ENCODE results near the gene TYW5.

Gene TYW5

DNA sequence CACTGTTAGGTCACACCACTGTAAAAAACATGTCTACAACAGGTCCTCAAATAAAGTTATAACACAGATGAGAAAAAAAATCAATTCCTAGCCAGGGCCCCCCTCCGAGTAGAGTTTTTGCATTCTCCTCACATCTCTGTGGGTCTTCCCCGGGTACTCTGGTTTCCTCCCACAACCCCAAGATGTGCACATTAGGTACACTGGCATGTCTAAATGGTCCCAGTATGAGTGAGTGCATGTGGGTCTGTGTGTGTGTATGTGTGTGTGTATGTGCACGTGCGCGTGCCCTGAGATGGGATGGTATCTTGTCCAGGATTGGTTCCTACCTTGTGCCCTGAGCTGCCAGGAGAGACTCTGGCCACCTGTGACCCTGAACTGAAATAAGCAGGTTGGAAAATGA is 4.9 kb downstream of the TYW5 start:
- Histone ChIP-seq H3K27me3 (ENCODE audit: control insufficient read depth in 1 of 2, insufficient read depth in 1 of 2, low read length in 2 of 2) (no peaks in the 10 kb centered on the region), H3K14ac (ENCODE audit: low read length in 2 of 2) (no peak overlapping the region), H4K8ac (ENCODE audit: low read length) (no peak overlapping the region), H2AFZ (ENCODE audit: low read depth, low read length) (no peak overlapping the region), H3K4me3 (ENCODE audit: insufficient read depth in 1 of 2, low read depth in 1 of 2, low read length in 2 of 2) (no peak overlapping the region), H3K4ac (ENCODE audit: low read depth in 1 of 2, low read length in 2 of 2) (no peak overlapping the region), H3K9ac (ENCODE audit: low read length) (no peak overlapping the region), H3K23ac (ENCODE audit: low read length in 2 of 2) (no peak overlapping the region), H3K27ac (ENCODE audit: low read length, poor library complexity, severe bottlenecking) (no peak overlapping the region), H3K9me3 (ENCODE audit: control insufficient read depth, low read length) (no peaks in the 10 kb centered on the region), H2BK5ac (ENCODE audit: low read depth, low read length, poor library complexity, severe bottlenecking) (no peak overlapping the region), H3K18ac (ENCODE audit: low read depth in 1 of 2, low read length in 2 of 2) (no peak overlapping the region), H2BK120ac (ENCODE audit: low read depth, low read length) (no peak overlapping the region), H2AK5ac (ENCODE audit: low read length, severe bottlenecking) (no peak overlapping the region), H2BK15ac (ENCODE audit: low read depth, poor library complexity, severe bottlenecking) (no peak overlapping the region), H3K4me1 (ENCODE audit: control insufficient read depth, insufficient read depth, low read depth, low read length) (peaks cover 5% of the 10 kb centered on the region), H3K79me1 (replicated peaks; ENCODE audit: low read length, poor library complexity, severe bottlenecking) (peaks cover 13% of the 10 kb centered on the region), H2BK12ac (ENCODE audit: low read length in 2 of 2) (no peak overlapping the region), H3K36me3 (ENCODE audit: control insufficient read depth in 1 of 2, insufficient read depth in 2 of 2, low read depth in 1 of 2, low read length in 2 of 2) (peaks cover 8 to 47% of the 10 kb centered on the region in 2 experiments), H3K4me2 (ENCODE audit: low read length, poor library complexity, severe bottlenecking) (no peak overlapping the region), H4K91ac (ENCODE audit: low read length) (no peak overlapping the region)
- no peak for DNase-seq
- 98% methylated on average over 4 of the region's 5 CpGs for WGBS

DNA sequence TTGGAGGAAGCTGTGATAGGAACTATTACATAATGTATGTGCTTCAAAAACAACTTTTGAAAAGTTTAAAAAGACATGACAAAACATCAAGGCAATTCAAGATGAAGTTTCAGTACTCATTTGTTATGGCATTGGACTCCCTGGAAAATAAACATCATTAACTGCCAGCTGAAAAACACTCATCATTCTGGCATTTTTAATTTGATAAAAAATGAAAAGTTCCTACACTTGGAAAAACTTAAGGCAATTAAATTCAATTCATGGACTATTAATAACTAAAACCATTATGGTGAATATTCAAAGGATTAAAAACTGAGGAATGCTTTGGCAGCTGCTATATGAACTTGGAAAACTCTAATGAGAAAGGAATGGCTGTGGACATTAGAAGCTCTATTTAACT is 8.5 kb downstream of the TYW5 start:
- H3K79me1 ChIP-seq (replicated peaks; ENCODE audit: low read length, poor library complexity, severe bottlenecking), result peaks cover 17% of the 10 kb centered on the region
- H3K27ac ChIP-seq (ENCODE audit: low read length, poor library complexity, severe bottlenecking), result no peak overlapping the region
- no peak overlapping the region for H3K18ac ChIP-seq (ENCODE audit: low read depth in 1 of 2, low read length in 2 of 2)
- H3K36me3 ChIP-seq (ENCODE audit: control insufficient read depth in 1 of 2, insufficient read depth in 2 of 2, low read depth in 1 of 2, low read length in 2 of 2), result peaks cover 11 to 74% of the 10 kb centered on the region in 2 experiments
- no peaks in the 10 kb centered on the region for H3K27me3 ChIP-seq (ENCODE audit: control insufficient read depth in 1 of 2, insufficient read depth in 1 of 2, low read length in 2 of 2)
- H3K4me3 ChIP-seq (ENCODE audit: insufficient read depth in 1 of 2, low read depth in 1 of 2, low read length in 2 of 2), result no peak overlapping the region
- DNase-seq, result no peak
- H2AK5ac ChIP-seq (ENCODE audit: low read length, severe bottlenecking), result no peak overlapping the region
- no peak overlapping the region for H3K23ac ChIP-seq (ENCODE audit: low read length in 2 of 2)
- no peak overlapping the region for H2BK12ac ChIP-seq (ENCODE audit: low read length in 2 of 2)
- H2BK5ac ChIP-seq (ENCODE audit: low read depth, low read length, poor library complexity, severe bottlenecking), result no peak overlapping the region
- no peak overlapping the region for H3K14ac ChIP-seq (ENCODE audit: low read length in 2 of 2)
- no peak overlapping the region for H2BK15ac ChIP-seq (ENCODE audit: low read depth, poor library complexity, severe bottlenecking)
- H3K9me3 ChIP-seq (ENCODE audit: control insufficient read depth, low read length), result no peaks in the 10 kb centered on the region
- H3K4ac ChIP-seq (ENCODE audit: low read depth in 1 of 2, low read length in 2 of 2), result no peak overlapping the region
- H4K91ac ChIP-seq (ENCODE audit: low read length), result no peak overlapping the region
- H2AFZ ChIP-seq (ENCODE audit: low read depth, low read length), result no peak overlapping the region
- H3K9ac ChIP-seq (ENCODE audit: low read length), result no peak overlapping the region
- H2BK120ac ChIP-seq (ENCODE audit: low read depth, low read length), result no peak overlapping the region
- peaks cover 1% of the 10 kb centered on the region for H3K4me1 ChIP-seq (ENCODE audit: control insufficient read depth, insufficient read depth, low read depth, low read length)
- H3K4me2 ChIP-seq (ENCODE audit: low read length, poor library complexity, severe bottlenecking), result no peak overlapping the region
- no peak overlapping the region for H4K8ac ChIP-seq (ENCODE audit: low read length)

DNA sequence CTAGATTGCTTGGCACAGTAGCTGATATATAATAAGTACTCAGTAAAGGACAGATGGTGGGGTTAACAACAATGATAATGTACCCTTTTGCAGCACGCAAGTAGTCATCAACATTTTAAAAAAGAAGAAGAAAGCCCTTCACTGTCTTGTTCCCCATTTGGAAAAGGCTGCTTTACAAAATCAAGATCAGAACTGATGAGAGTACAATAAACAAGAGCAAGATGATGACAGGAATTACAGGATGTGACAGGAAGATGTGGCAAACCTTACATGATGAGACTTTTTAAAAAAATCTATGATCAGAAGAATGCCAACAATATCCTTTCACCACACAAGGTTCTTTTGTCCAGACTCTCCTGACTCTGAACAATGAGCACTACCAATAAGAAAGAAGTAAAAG is 9.1 kb downstream of the TYW5 start:
- Histone ChIP-seq H4K91ac (ENCODE audit: low read length) (no peak overlapping the region), H3K23ac (ENCODE audit: low read length in 2 of 2) (no peak overlapping the region), H4K8ac (ENCODE audit: low read length) (no peak overlapping the region), H3K27ac (ENCODE audit: low read length, poor library complexity, severe bottlenecking) (no peak overlapping the region), H3K18ac (ENCODE audit: low read depth in 1 of 2, low read length in 2 of 2) (no peak overlapping the region), H3K4me1 (ENCODE audit: control insufficient read depth, insufficient read depth, low read depth, low read length) (peaks cover 1% of the 10 kb centered on the region), H3K4me3 (ENCODE audit: insufficient read depth in 1 of 2, low read depth in 1 of 2, low read length in 2 of 2) (no peak overlapping the region), H3K4ac (ENCODE audit: low read depth in 1 of 2, low read length in 2 of 2) (no peak overlapping the region), H3K27me3 (ENCODE audit: control insufficient read depth in 1 of 2, insufficient read depth in 1 of 2, low read length in 2 of 2) (no peaks in the 10 kb centered on the region), H2BK12ac (ENCODE audit: low read length in 2 of 2) (no peak overlapping the region), H3K36me3 (ENCODE audit: control insufficient read depth in 1 of 2, insufficient read depth in 2 of 2, low read depth in 1 of 2, low read length in 2 of 2) (peaks cover 11 to 74% of the 10 kb centered on the region in 2 experiments), H2BK5ac (ENCODE audit: low read depth, low read length, poor library complexity, severe bottlenecking) (no peak overlapping the region), H2BK15ac (ENCODE audit: low read depth, poor library complexity, severe bottlenecking) (no peak overlapping the region), H3K9ac (ENCODE audit: low read length) (no peak overlapping the region), H2AK5ac (ENCODE audit: low read length, severe bottlenecking) (no peak overlapping the region), H3K4me2 (ENCODE audit: low read length, poor library complexity, severe bottlenecking) (no peak overlapping the region), H2BK120ac (ENCODE audit: low read depth, low read length) (no peak overlapping the region), H2AFZ (ENCODE audit: low read depth, low read length) (no peak overlapping the region), H3K9me3 (ENCODE audit: control insufficient read depth, low read length) (no peaks in the 10 kb centered on the region), H3K14ac (ENCODE audit: low read length in 2 of 2) (no peak overlapping the region), H3K79me1 (replicated peaks; ENCODE audit: low read length, poor library complexity, severe bottlenecking) (peaks cover 19% of the 10 kb centered on the region)
- no peak for DNase-seq
- 100% methylated on average over 1 of the region's 1 CpG for WGBS

DNA sequence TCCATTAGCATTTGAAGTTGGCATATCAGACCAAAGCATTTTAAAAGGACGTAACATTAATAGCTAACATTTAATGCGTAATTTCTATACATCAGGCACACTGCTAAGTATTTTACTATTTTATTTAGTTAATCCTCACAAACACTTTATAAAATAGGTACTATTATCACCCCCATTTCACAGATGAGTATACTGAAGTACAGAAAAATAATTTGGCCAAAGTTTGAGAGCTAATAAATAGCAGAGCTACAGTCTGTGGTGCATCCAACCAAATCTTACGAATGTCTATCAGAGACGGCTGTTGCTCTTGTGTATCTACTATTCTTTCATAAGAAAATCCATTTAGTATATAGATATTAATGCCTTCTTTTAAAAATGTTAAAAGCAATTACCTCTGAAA is 11.9 kb downstream of the TYW5 start:
- Histone ChIP-seq H4K8ac (ENCODE audit: low read length) (no peak overlapping the region), H3K9ac (ENCODE audit: low read length) (no peak overlapping the region), H2AFZ (ENCODE audit: low read depth, low read length) (no peak overlapping the region), H3K9me3 (ENCODE audit: control insufficient read depth, low read length) (no peaks in the 10 kb centered on the region), H3K27ac (ENCODE audit: low read length, poor library complexity, severe bottlenecking) (no peak overlapping the region), H3K18ac (ENCODE audit: low read depth in 1 of 2, low read length in 2 of 2) (no peak overlapping the region), H2BK5ac (ENCODE audit: low read depth, low read length, poor library complexity, severe bottlenecking) (no peak overlapping the region), H3K27me3 (ENCODE audit: control insufficient read depth in 1 of 2, insufficient read depth in 1 of 2, low read length in 2 of 2) (no peaks in the 10 kb centered on the region), H3K4me2 (ENCODE audit: low read length, poor library complexity, severe bottlenecking) (no peak overlapping the region), H2AK5ac (ENCODE audit: low read length, severe bottlenecking) (no peak overlapping the region), H3K14ac (ENCODE audit: low read length in 2 of 2) (no peak overlapping the region), H3K79me1 (replicated peaks; ENCODE audit: low read length, poor library complexity, severe bottlenecking) (peaks cover 19% of the 10 kb centered on the region), H2BK12ac (ENCODE audit: low read length in 2 of 2) (no peak overlapping the region), H3K23ac (ENCODE audit: low read length in 2 of 2) (no peak overlapping the region), H4K91ac (ENCODE audit: low read length) (no peak overlapping the region), H3K4me3 (ENCODE audit: insufficient read depth in 1 of 2, low read depth in 1 of 2, low read length in 2 of 2) (no peak overlapping the region), H2BK120ac (ENCODE audit: low read depth, low read length) (no peak overlapping the region), H3K36me3 (ENCODE audit: control insufficient read depth in 1 of 2, insufficient read depth in 2 of 2, low read depth in 1 of 2, low read length in 2 of 2) (peaks cover 6 to 75% of the 10 kb centered on the region in 2 experiments), H2BK15ac (ENCODE audit: low read depth, poor library complexity, severe bottlenecking) (no peak overlapping the region), H3K4me1 (ENCODE audit: control insufficient read depth, insufficient read depth, low read depth, low read length) (no peaks in the 10 kb centered on the region), H3K4ac (ENCODE audit: low read depth in 1 of 2, low read length in 2 of 2) (no peak overlapping the region)
- no peak for DNase-seq
- WGBS, result no CpG with 5 or more reads among the region's 4 CpGs
